C4-2B (cell line): ENCODE data around the gene PYM1.

Experiments
- CTCF ChIP-seq: fragments of 450-650 bp; conservative IDR thresholded peaks from 2 replicates; pipeline ENCODE4 v1.5.1; 2017; ENCODE audit warnings: mild to moderate bottlenecking
- ZFX ChIP-seq: fragments of 450-650 bp; IDR thresholded peaks from 2 replicates; pipeline ENCODE4 v1.6.1; 2017

- no peak for TF ChIP-seq CTCF
- TF ChIP-seq ZFX, result no peak
Measured at GRCh38 chr12:55963760-55964159, 36.1 kb upstream of the PYM1 start.
